GM10266 (cell line): ENCODE results near the gene FRMD5.

Experiments used
- DNase-seq: peaks from one replicate; pipeline ENCODE4 v3.0.0; 2012; ENCODE audit errors: extremely low spot score
- CTCF ChIP-seq: IDR thresholded peaks from 2 replicates; pipeline ENCODE4 v1.5.1; 2012; ENCODE audit warnings: mild to moderate bottlenecking, low read depth; ENCODE audit not compliant: control insufficient read depth, insufficient read depth; ENCODE audit errors: missing control alignments

The FRMD5 gene

DNA sequence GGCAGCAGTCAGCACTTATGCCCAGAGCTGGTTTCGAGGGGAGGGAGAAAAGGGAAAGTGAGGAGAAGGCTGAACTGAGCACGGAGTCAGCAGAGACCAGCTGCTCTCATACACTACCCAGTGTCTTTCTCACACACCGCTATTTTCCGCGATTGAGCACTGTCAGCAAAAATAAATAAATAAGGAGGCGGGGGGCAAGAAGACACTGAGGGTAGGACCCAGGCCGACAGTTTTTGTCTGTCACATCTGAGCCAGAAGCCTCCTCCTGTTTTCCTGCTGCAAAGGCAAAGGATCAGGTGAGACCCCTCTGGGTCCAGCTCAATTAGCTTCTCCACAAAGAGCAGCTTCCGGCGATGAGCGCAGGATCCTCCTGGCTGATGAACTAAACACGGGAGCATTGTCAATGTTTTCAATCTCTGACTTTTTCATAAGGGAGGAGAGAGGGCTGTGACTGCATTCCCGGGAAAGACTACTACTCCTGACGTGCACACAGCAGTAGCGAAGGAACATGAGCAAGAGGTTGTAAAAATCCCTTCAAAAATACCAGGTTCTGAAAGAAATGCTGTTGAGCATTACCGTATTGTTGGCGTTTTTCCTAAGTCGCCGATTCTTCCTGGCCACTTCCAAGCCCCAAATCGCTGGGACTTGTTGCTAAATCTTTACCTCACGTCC lies 1.3 kb downstream of the FRMD5 start:
- TF ChIP-seq CTCF = no peak
- DNase-seq = peak; percentile 20

DNA sequence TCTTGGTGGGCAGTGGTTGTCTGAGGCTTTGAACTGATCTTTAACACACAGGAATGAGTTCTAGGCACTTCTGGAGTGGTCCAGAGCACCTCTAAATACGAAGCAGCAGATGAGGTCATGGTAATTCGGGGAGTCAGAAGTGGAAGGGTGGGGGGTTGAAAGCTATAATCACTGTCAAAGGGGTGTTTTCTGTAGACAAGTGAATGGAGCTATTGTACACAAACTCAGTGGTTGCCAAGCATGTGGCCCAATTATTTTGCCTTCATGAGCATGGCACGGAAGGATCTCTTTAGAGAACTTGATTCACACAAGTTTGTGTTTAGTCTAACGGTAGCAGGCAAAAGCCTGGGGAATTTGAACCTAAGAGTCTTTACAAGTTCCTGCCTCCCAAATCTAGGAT lies 6.3 kb downstream of the FRMD5 start:
- TF ChIP-seq CTCF = no peak

DNA sequence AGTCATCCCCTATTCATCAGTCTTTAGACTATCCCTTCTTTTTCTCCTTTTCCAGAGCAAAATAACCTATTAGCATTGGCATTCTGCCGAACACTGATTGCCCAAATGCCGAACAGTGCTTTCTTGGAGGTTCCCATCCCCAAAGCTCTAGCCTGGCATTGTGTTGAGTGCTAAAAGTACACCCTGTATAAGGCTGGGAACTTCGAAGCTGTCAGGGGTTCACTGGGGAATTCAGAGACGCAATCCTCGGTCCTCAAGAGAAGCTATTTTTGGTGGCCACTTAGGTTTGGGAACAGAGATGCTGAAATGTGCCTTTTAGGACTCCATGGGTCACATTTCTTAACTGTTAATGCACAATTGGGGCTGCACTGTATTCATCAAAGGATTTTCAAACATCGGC lies 8.4 kb downstream of the FRMD5 start:
- no peak for TF ChIP-seq CTCF
- DNase-seq = no peak

More for the DNA sequence above, 6.3 kb downstream of the FRMD5 start:
- DNase-seq = no peak

DNA sequence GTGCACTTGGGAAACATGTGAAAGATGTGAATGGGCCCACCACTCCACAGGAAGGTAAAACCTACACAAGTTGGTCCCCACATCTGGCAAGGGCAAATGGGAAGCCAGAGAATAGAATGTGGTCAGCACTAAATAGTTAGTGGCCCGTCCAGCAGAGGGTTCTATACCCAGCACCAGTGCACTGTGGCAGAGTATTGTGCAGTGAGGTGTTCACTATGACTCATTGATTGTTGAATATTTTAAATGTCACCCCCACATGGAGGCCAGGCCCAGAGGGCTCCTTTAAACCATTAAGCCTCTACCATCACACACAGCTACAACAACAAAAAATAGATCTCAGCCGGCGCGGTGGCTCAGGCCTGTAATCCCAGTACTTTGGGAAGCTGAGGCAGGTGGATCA lies 11.7 kb downstream of the FRMD5 start:
- TF ChIP-seq CTCF = no peak
- DNase-seq = no peak

DNA sequence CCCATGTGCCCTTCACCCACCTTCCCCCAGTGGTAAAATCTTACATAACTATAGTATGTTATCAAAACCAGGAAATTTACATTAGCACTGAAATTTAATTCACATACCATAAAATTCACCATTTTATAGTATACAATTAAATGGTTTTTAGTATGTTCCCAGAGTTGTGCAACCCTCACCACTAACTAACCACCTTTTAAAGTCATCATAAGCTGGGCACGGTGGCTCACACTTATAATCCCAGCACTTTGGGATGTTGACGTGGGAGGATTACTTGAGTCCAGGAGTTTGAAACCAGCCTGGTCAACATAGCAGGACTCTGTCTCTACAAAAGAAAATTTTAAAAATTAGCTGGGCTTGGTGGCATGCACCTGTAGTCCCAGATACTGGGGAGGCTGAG lies 13.7 kb downstream of the FRMD5 start:
- DNase-seq = no peak
- no peak for TF ChIP-seq CTCF

- DNase-seq = no peak
- TF ChIP-seq CTCF = no peak
These were observed 17.9 kb downstream of the FRMD5 start for GRCh38 chr15:44177139-44177538.

- DNase-seq = no peak
- no peak for TF ChIP-seq CTCF
These were observed 21.3 kb downstream of the FRMD5 start for GRCh38 chr15:44173813-44174212.
